ENCODE results near the gene RAB28.

RAB28 gene

GRCh38 chr4:13511101-13511500 is 27.0 kb upstream of the RAB28 start:
- no peak for DNase-seq (ENCODE audit: low read depth in 2 of 3, low spot score in 2 of 3)

- no peak for DNase-seq (ENCODE audit: low read depth in 2 of 3, low spot score in 2 of 3)
These were observed 25.3 kb upstream of the RAB28 start for GRCh38 chr4:13509442-13509841.

GRCh38 chr4:13504374-13504773 is 20.2 kb upstream of the RAB28 start:
- DNase-seq (ENCODE audit: low read depth in 2 of 3, low spot score in 2 of 3): no peak

GRCh38 chr4:13498469-13498868 is 14.3 kb upstream of the RAB28 start:
- no peak for DNase-seq (ENCODE audit: low read depth in 2 of 3, low spot score in 2 of 3)

GRCh38 chr4:13496605-13497004 is 12.5 kb upstream of the RAB28 start:
- DNase-seq (ENCODE audit: low read depth in 2 of 3, low spot score in 2 of 3): no peak

- DNase-seq (ENCODE audit: low read depth in 2 of 3, low spot score in 2 of 3): no peak
These were observed 11.6 kb upstream of the RAB28 start for GRCh38 chr4:13495753-13496152.

GRCh38 chr4:13493793-13494192 is 9.7 kb upstream of the RAB28 start:
- no peak for DNase-seq (ENCODE audit: low read depth in 2 of 3, low spot score in 2 of 3)

- no peak for DNase-seq (ENCODE audit: low read depth in 2 of 3, low spot score in 2 of 3)
These were observed 8.6 kb upstream of the RAB28 start for GRCh38 chr4:13492747-13493146.

GRCh38 chr4:13484749-13485221 is 645 bp upstream of the RAB28 start:
- DNase-seq (ENCODE audit: low read depth in 2 of 3, low spot score in 2 of 3): no peak

- DNase-seq (ENCODE audit: low read depth in 2 of 3, low spot score in 2 of 3): peak in 1 of 3 experiments; percentile 7
These were observed 395 bp downstream of the RAB28 start for GRCh38 chr4:13483768-13484121.

- DNase-seq (ENCODE audit: low read depth in 2 of 3, low spot score in 2 of 3): no peak
These were observed 888 bp downstream of the RAB28 start for GRCh38 chr4:13483136-13483767.

- no peak for DNase-seq (ENCODE audit: low read depth in 2 of 3, low spot score in 2 of 3)
These were observed 2.6 kb downstream of the RAB28 start for GRCh38 chr4:13481569-13481968.

- DNase-seq (ENCODE audit: low read depth in 2 of 3, low spot score in 2 of 3): no peak
These were observed 5.4 kb downstream of the RAB28 start for GRCh38 chr4:13478707-13479106.

GRCh38 chr4:13478131-13478530 is 6.0 kb downstream of the RAB28 start:
- no peak for DNase-seq (ENCODE audit: low read depth in 2 of 3, low spot score in 2 of 3)

GRCh38 chr4:13476915-13477314 is 7.2 kb downstream of the RAB28 start:
- no peak for DNase-seq (ENCODE audit: low read depth in 2 of 3, low spot score in 2 of 3)

- no peak for DNase-seq (ENCODE audit: low read depth in 2 of 3, low spot score in 2 of 3)
These were observed 8.0 kb downstream of the RAB28 start for GRCh38 chr4:13476152-13476551.

- DNase-seq (ENCODE audit: low read depth in 2 of 3, low spot score in 2 of 3): no peak
These were observed 12.7 kb downstream of the RAB28 start for GRCh38 chr4:13471400-13471799.

- DNase-seq (ENCODE audit: low read depth in 2 of 3, low spot score in 2 of 3): no peak
These were observed 13.8 kb downstream of the RAB28 start for GRCh38 chr4:13470379-13470778.

GRCh38 chr4:13464973-13465372 is 19.2 kb downstream of the RAB28 start:
- no peak for DNase-seq (ENCODE audit: low read depth in 2 of 3, low spot score in 2 of 3)

- DNase-seq (ENCODE audit: low read depth in 2 of 3, low spot score in 2 of 3): no peak
These were observed 19.6 kb downstream of the RAB28 start for GRCh38 chr4:13464543-13464942.

GRCh38 chr4:13461191-13461905 is 22.8 kb downstream of the RAB28 start:
- DNase-seq (ENCODE audit: low read depth in 2 of 3, low spot score in 2 of 3): no peak

GRCh38 chr4:13455411-13455810 is 28.7 kb downstream of the RAB28 start:
- DNase-seq (ENCODE audit: low read depth in 2 of 3, low spot score in 2 of 3): no peak

GRCh38 chr4:13454786-13455185 is 29.4 kb downstream of the RAB28 start:
- DNase-seq (ENCODE audit: low read depth in 2 of 3, low spot score in 2 of 3): no peak
